Peyer's patch (tissue), 4 donors: Measurements from ENCODE around the gene RNU6-1.

Experiments
- POLR2A ChIP-seq, 2 donors: fragments of 450-650 bp; IDR thresholded peaks; one replicate each; pipeline ENCODE4 v1.5.1; 2017; ENCODE audit warnings: antibody characterized with exemption in 2 of 2, mild to moderate bottlenecking in 2 of 2, moderate library complexity in 2 of 2
- TF ChIP-seq, protein P1 (sequence below), 6 experiments: fragments of 450-650 bp in 4 of 6; fragments of 200-600 bp in 2 of 6; sonication (generic) in 1 of 6; IDR thresholded peaks; one replicate each; pipeline ENCODE4 v1.5.1; 2017 to 2019; ENCODE audit warnings: antibody characterized with exemption in 6 of 6, mild to moderate bottlenecking in 3 of 6, moderate library complexity in 1 of 6

GRCh38 chr15:67852418-67852817 is 12.6 kb upstream of the RNU6-1 start:
- no peak for TF ChIP-seq POLR2A (IDR thresholded peaks at IDR 0.05)
- TF ChIP-seq, protein P1, sequence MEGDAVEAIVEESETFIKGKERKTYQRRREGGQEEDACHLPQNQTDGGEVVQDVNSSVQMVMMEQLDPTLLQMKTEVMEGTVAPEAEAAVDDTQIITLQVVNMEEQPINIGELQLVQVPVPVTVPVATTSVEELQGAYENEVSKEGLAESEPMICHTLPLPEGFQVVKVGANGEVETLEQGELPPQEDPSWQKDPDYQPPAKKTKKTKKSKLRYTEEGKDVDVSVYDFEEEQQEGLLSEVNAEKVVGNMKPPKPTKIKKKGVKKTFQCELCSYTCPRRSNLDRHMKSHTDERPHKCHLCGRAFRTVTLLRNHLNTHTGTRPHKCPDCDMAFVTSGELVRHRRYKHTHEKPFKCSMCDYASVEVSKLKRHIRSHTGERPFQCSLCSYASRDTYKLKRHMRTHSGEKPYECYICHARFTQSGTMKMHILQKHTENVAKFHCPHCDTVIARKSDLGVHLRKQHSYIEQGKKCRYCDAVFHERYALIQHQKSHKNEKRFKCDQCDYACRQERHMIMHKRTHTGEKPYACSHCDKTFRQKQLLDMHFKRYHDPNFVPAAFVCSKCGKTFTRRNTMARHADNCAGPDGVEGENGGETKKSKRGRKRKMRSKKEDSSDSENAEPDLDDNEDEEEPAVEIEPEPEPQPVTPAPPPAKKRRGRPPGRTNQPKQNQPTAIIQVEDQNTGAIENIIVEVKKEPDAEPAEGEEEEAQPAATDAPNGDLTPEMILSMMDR (IDR thresholded peaks at IDR 0.05), result no peak
